NCI-H69 (cell line): Measurements from ENCODE around the gene CAMTA1.

Source experiments
- DNase-seq: peaks from one replicate; lab custom pipeline; 2025; lab: John Stamatoyannopoulos, UW

Gene CAMTA1

GRCh38 chr1:7558481-7558880 is 773.2 kb downstream of the CAMTA1 start:
- DNase-seq, result no peak

GRCh38 chr1:7558921-7559869 is 773.9 kb downstream of the CAMTA1 start:
- DNase-seq, result no peak

- DNase-seq, result no peak
Observed at GRCh38 chr1:7560128-7560527, 774.9 kb downstream of the CAMTA1 start.

- DNase-seq, result no peak
Observed at GRCh38 chr1:7560601-7561181, 775.4 kb downstream of the CAMTA1 start.

GRCh38 chr1:7561331-7561921 is 776.2 kb downstream of the CAMTA1 start:
- DNase-seq, result peak; percentile 24

GRCh38 chr1:7561936-7562728 is 776.9 kb downstream of the CAMTA1 start:
- no peak for DNase-seq

GRCh38 chr1:7562729-7563605 is 777.7 kb downstream of the CAMTA1 start:
- DNase-seq, result no peak

GRCh38 chr1:7564137-7564536 is 778.9 kb downstream of the CAMTA1 start:
- no peak for DNase-seq

GRCh38 chr1:7565099-7565750 is 780.0 kb downstream of the CAMTA1 start:
- DNase-seq, result no peak

- no peak for DNase-seq
Observed at GRCh38 chr1:7566417-7567375, 781.4 kb downstream of the CAMTA1 start.

GRCh38 chr1:7567376-7567775 is 782.1 kb downstream of the CAMTA1 start:
- no peak for DNase-seq

GRCh38 chr1:7568053-7568452 is 782.8 kb downstream of the CAMTA1 start:
- DNase-seq, result no peak

- DNase-seq, result no peak
Observed at GRCh38 chr1:7568901-7569524, 783.8 kb downstream of the CAMTA1 start.

- no peak for DNase-seq
Observed at GRCh38 chr1:7570311-7570710, 785.1 kb downstream of the CAMTA1 start.

- DNase-seq, result no peak
Observed at GRCh38 chr1:7572654-7573152, 787.4 kb downstream of the CAMTA1 start.

GRCh38 chr1:7573481-7573880 is 788.2 kb downstream of the CAMTA1 start:
- no peak for DNase-seq

GRCh38 chr1:7574121-7575040 is 789.1 kb downstream of the CAMTA1 start:
- DNase-seq, result peak; percentile 65

GRCh38 chr1:7575041-7575400 is 789.8 kb downstream of the CAMTA1 start:
- DNase-seq, result no peak
